B cell (primary cell): Measurements from ENCODE around the gene CPA1. TPM values are rescaled to one million over a fixed set of nuclear protein-coding genes. Genes with fewer than 3 reads are reported as not detected.

Source experiments
- ATAC-seq: fragments of 200-7000 bp; cut with Tn5 transposase; one replicate; pipeline ENCODE4 v1.10.0; 2021; ENCODE audit warnings: low read depth, mild to moderate bottlenecking, moderate number of reproducible peaks, moderate library complexity
- CTCF ChIA-PET: fragments of 350-600 bp; sonication (Branson Sonifier 250); formaldehyde crosslinking; loops from one replicate; lab custom pipeline; 2021; ENCODE audit warnings: antibody characterized with exemption, inconsistent platforms; lab: Charles Lee
- POLR2A ChIA-PET: fragments of 350-600 bp; sonication (Branson Sonifier 250); formaldehyde crosslinking; loops from one replicate; lab custom pipeline; 2021; ENCODE audit warnings: antibody characterized with exemption; lab: Charles Lee
- DNase-seq: peaks from one replicate; pipeline ENCODE4 v3.0.0; 2013
- H2AFZ ChIP-seq: 2 replicates; pipeline ENCODE4 v1.6.1; 2012; ENCODE audit warnings: mild to moderate bottlenecking, low read depth, low read length; ENCODE audit not compliant: insufficient read depth, poor library complexity, severe bottlenecking
- H3K27ac ChIP-seq, 2 donors: 1 replicate in 1 of 2; 2 replicates in 1 of 2; pipeline ENCODE4 v1.5.1; 2012 to 2013; ENCODE audit warnings: low read length in 2 of 2, mild to moderate bottlenecking in 2 of 2, moderate library complexity in 1 of 2
- H3K27me3 ChIP-seq, 4 experiments: fragments of 200-600 bp in 1 of 4; sonication (generic) in 1 of 4; replicated peaks in 1 of 4; 1 replicate in 2 of 4; 2 replicates in 2 of 4; pipeline versions ENCODE4 v1.6.1 to v1.7.0; 2013 to 2016; ENCODE audit warnings: low read length in 3 of 4, mild to moderate bottlenecking in 2 of 4, mixed read lengths in 1 of 4, moderate library complexity in 1 of 4; ENCODE audit not compliant: insufficient read depth in 4 of 4, control insufficient read depth in 3 of 4; ENCODE audit errors: control extremely low read depth in 1 of 4
- H3K36me3 ChIP-seq, 2 experiments: replicated peaks in 1 of 2; 1 replicate in 1 of 2; 2 replicates in 1 of 2; pipeline versions ENCODE4 v1.6.1 to v1.7.1; 2013; ENCODE audit warnings: low read length in 1 of 2; ENCODE audit not compliant: insufficient read depth in 2 of 2, control insufficient read depth in 1 of 2; ENCODE audit errors: control extremely low read depth in 1 of 2, extremely low read depth in 1 of 2
- H3K4me1 ChIP-seq, 2 donors: fragments of 200-600 bp in 1 of 2; sonication (generic) in 1 of 2; 1 replicate in 1 of 2; 2 replicates in 1 of 2; pipeline versions ENCODE4 v1.5.1 to v1.6.1; 2013 to 2017; ENCODE audit warnings: low read length in 2 of 2; ENCODE audit not compliant: control insufficient read depth in 2 of 2, insufficient read depth in 2 of 2
- H3K4me2 ChIP-seq: replicated peaks from 2 replicates; pipeline ENCODE3; 2012; ENCODE audit warnings: mild to moderate bottlenecking, low read depth, low read length; ENCODE audit not compliant: poor library complexity, severe bottlenecking
- H3K4me3 ChIP-seq, 5 experiments: fragments of 200-600 bp in 1 of 5; sonication (generic) in 1 of 5; 1 replicate in 3 of 5; 2 replicates in 2 of 5; pipeline versions ENCODE4 v1.5.1 to v1.7.0; 2011 to 2016; ENCODE audit warnings: low read length in 4 of 5, mild to moderate bottlenecking in 4 of 5, low read depth in 2 of 5, control low read depth in 1 of 5, moderate library complexity in 1 of 5; ENCODE audit not compliant: insufficient read depth in 1 of 5; ENCODE audit errors: control extremely low read depth in 1 of 5, extremely low read depth in 1 of 5
- H3K79me2 ChIP-seq: fragments of 200-600 bp; sonication (generic); one replicate; pipeline ENCODE4 v1.6.0; 2016; ENCODE audit warnings: low read length; ENCODE audit not compliant: control insufficient read depth, insufficient read depth
- H3K9ac ChIP-seq: fragments of 200-600 bp; sonication (generic); 2 replicates; pipeline ENCODE4 v1.6.1; 2017; ENCODE audit warnings: mild to moderate bottlenecking, low read length, moderate library complexity
- H3K9me3 ChIP-seq, 3 donors: one replicate each; pipeline versions ENCODE4 v1.6.1 to v1.7.1; 2013; ENCODE audit warnings: low read length in 2 of 3; ENCODE audit not compliant: control insufficient read depth in 2 of 3, insufficient read depth in 1 of 3; ENCODE audit errors: control extremely low read depth in 1 of 3
- H4K20me1 ChIP-seq: 2 replicates; pipeline ENCODE4 v1.6.0; 2012; ENCODE audit warnings: mild to moderate bottlenecking, low read length; ENCODE audit not compliant: insufficient read depth, control insufficient read depth, poor library complexity, severe bottlenecking
- H3K27ac Mint-ChIP-seq: one replicate; pipeline ENCODE4 v1.8.0; 2021; ENCODE audit warnings: mixed read lengths
- H3K27me3 Mint-ChIP-seq: one replicate; pipeline ENCODE4 v1.8.0; 2021; ENCODE audit warnings: mixed read lengths
- H3K4me1 Mint-ChIP-seq: one replicate; pipeline ENCODE4 v1.8.0; 2021; ENCODE audit warnings: mixed read lengths
- H3K4me3 Mint-ChIP-seq: one replicate; pipeline ENCODE4 v1.8.0; 2021; ENCODE audit warnings: mixed read lengths
- H3K9me3 Mint-ChIP-seq: one replicate; pipeline ENCODE4 v1.8.0; 2022; ENCODE audit warnings: mixed read lengths; ENCODE audit not compliant: insufficient read depth
- CTCF ChIP-seq: fragments of 200-600 bp; IDR thresholded peaks from one replicate; pipeline ENCODE4 v1.8.0; 2022; ENCODE audit warnings: antibody characterized with exemption, mild to moderate bottlenecking
- EZH2 ChIP-seq: IDR thresholded peaks from 2 replicates; pipeline ENCODE4 v1.6.1; 2012; ENCODE audit warnings: borderline replicate concordance, low read depth, mild to moderate bottlenecking, moderate library complexity, low read length; ENCODE audit not compliant: insufficient read depth, poor library complexity, severe bottlenecking
- WGBS: methylation state at CpG from one replicate; pipeline ENCODE4 v1.1.5; 2013; ENCODE audit warnings: missing lambda C conversion rate; ENCODE audit not compliant: insufficient coverage; 5-methylcytosine and 5-hydroxymethylcytosine counted together
- intact Hi-C: fragments of 100-400 bp; cut with micrococcal nuclease; formaldehyde crosslinking; loops from one replicate; pipeline ENCODE4 v1.10.0; 2022
- polyA plus RNA-seq: library from polyadenylated mRNA; depleted of rRNA; stranded (reverse); fragments of >200 nt; gene quantifications from 2 replicates; pipeline ENCODE4 v1.2.3, GENCODE V29; 2012
- total RNA-seq, 2 donors: library from RNA; stranded (reverse); fragments of 120-200 nt in 1 of 2; gene quantifications; 1 replicate in 1 of 2; 2 replicates in 1 of 2; pipeline versions ENCODE4 v1.2.3 to v1.2.4, GENCODE V29; 2013 to 2022

Gene CPA1
- total and polyA plus RNA-seq, 2 donors (not counting 1 experiment from before 2014, with no cell fraction given), result not detected

GRCh38 chr7:130367088-130367755 is 13.1 kb upstream of the CPA1 start:
- ChIA-PET POLR2A (no interaction called here), CTCF (no interaction called here)
- no peak for TF ChIP-seq CTCF
- WGBS, result 94% methylated on average over 8 of the region's 13 CpGs
- no peak overlapping the region for H3K27ac ChIP-seq
- DNase-seq (no peak), ATAC-seq (no peak)
- H3K9me3 ChIP-seq, result no peaks in the 10 kb centered on the region
- Mint-ChIP-seq H3K4me3 (no peak overlapping the region), H3K27me3 (no peaks in the 10 kb centered on the region), H3K27ac (no peak overlapping the region), H3K9me3 (no peaks in the 10 kb centered on the region), H3K4me1 (no peaks in the 10 kb centered on the region)
- H3K4me3 ChIP-seq, result no peak overlapping the region
- intact Hi-C loops, result no loop called here
- no peaks in the 10 kb centered on the region for H3K79me2 ChIP-seq
- no peaks in the 10 kb centered on the region for H3K4me1 ChIP-seq
- H3K4me2 ChIP-seq, result no peak overlapping the region
- no peaks in the 10 kb centered on the region for H3K36me3 ChIP-seq
- H3K27me3 ChIP-seq, result no peaks in the 10 kb centered on the region
- no peak overlapping the region for H2AFZ ChIP-seq
- no peak overlapping the region for H3K9ac ChIP-seq
- H4K20me1 ChIP-seq, result no peaks in the 10 kb centered on the region

- WGBS, result 82% methylated on average over 17 of the region's 19 CpGs
- no peaks in the 10 kb centered on the region for H3K4me1 Mint-ChIP-seq
- no peak for ATAC-seq
- H3K27me3 ChIP-seq, result no peaks in the 10 kb centered on the region
- CTCF ChIA-PET, result no interaction called here
- no peak overlapping the region for H3K4me3 Mint-ChIP-seq
- H3K4me1 ChIP-seq, result no peaks in the 10 kb centered on the region
- intact Hi-C loops, result no loop called here
- H3K79me2 ChIP-seq, result no peaks in the 10 kb centered on the region
- H3K9me3 Mint-ChIP-seq, result no peaks in the 10 kb centered on the region
- H3K9ac ChIP-seq, result no peak overlapping the region
- H3K9me3 ChIP-seq, result no peaks in the 10 kb centered on the region
- H3K27me3 Mint-ChIP-seq, result no peaks in the 10 kb centered on the region
- POLR2A ChIA-PET, result no interaction called here
- no peak overlapping the region for H3K27ac Mint-ChIP-seq
- H3K4me2 ChIP-seq, result no peak overlapping the region
- no peaks in the 10 kb centered on the region for H4K20me1 ChIP-seq
- no peaks in the 10 kb centered on the region for H3K36me3 ChIP-seq
- DNase-seq, result no peak
- no peak overlapping the region for H3K27ac ChIP-seq
- TF ChIP-seq CTCF, result no peak
- no peak for TF ChIP-seq EZH2
- no peak overlapping the region for H2AFZ ChIP-seq
- H3K4me3 ChIP-seq, result no peak overlapping the region
Measured at GRCh38 chr7:130367836-130368746, 12.2 kb upstream of the CPA1 start.
